Activated CD4-positive, CD25-positive, alpha-beta regulatory T cell treated with anti-CD3 and anti-CD28 coated beads, Interleukin-2, amount 50 U/mL, for 72 hours (primary cell): Measurements from ENCODE around the gene ALKBH3.

Source experiments
- DNase-seq: peaks from one replicate; pipeline ENCODE4 v3.0.0; 2021

The ALKBH3 gene

DNA sequence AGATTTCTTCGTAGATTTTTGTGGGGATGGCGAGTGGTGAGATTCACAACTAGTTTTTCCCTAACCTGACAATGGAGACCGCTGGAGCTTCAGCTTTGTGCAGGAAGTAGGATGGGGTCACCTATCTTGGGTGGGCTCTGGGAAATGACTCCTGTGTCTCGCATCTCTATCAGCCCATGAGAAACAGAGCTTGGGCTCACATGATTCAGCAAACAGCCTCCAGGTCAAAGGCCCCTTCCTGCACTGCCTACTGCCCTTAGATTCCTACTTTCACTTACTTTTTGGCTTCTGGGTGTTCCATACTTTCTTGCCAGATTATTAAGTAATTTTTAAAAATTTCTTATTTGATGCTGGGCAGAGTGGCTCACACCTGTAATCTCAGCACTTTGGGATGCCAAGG is 88.1 kb downstream of the ALKBH3 start:
- no peak for DNase-seq

DNA sequence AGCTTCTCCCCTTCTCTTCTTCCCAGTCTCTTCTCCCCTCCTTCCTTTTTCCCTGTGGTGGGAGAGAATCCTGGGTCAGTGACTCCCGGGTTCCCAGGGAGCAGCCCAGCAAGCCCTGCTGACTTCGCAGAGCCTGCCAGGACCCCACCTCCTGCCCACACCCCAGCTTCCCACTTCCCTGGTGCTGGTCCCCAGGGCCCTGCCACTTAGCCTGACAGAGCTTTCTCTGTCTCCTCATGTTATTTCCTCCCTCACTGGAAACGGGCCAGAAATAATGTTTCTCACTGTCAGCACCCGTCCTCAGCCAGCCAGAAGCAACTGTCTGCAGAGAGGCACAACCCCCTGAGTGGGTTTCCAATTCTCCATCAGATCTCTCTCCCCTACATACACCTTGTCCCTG is 88.9 kb downstream of the ALKBH3 start:
- DNase-seq, result no peak
